Hematopoietic multipotent progenitor cell treated with erythropoietin and hydrocortisone succinate and interleukin-3 and kit ligand, for 15 days (in vitro differentiated cells): ENCODE measurements around the gene EN2.

Source experiments
- DNase-seq: peaks from one replicate; pipeline ENCODE4 v3.0.0-alpha.2; 2015; ENCODE audit warnings: low spot score

EN2 gene

DNA sequence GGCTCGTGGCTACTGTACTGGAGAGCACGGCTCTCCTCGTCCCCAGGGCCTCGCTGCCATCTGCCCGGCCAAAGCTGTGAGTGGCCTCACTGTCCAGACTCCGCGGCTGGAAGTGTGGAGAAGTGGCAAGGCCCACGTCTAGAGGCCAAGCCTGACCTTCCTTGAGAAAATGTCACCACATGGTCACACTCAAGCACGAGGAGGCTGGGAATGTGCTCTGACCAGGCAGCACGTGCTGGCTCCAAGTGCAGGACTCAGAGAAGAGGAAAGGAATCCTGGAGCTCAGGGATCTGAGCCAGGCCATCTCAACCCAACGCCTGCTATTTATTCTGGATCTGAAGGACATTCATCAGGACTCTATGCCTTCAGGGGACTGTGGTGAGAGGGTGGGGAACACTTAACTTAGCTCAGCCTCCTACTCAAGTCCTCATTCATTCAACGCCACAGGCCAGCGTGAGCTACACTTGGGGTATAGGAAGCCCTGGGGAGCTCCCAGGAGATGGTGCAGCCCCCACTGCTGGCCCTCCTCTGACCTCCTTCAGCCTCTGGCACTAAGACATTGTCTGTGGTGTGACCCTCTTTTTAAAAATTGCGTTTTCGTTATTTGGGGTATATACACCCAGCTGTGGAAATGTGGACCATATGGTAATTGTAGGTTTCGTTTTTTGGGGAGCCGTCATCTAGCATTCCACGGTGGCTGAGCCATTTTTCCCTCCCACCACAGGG, 29.0 kb downstream of the EN2 start:
- DNase-seq, result no peak

DNA sequence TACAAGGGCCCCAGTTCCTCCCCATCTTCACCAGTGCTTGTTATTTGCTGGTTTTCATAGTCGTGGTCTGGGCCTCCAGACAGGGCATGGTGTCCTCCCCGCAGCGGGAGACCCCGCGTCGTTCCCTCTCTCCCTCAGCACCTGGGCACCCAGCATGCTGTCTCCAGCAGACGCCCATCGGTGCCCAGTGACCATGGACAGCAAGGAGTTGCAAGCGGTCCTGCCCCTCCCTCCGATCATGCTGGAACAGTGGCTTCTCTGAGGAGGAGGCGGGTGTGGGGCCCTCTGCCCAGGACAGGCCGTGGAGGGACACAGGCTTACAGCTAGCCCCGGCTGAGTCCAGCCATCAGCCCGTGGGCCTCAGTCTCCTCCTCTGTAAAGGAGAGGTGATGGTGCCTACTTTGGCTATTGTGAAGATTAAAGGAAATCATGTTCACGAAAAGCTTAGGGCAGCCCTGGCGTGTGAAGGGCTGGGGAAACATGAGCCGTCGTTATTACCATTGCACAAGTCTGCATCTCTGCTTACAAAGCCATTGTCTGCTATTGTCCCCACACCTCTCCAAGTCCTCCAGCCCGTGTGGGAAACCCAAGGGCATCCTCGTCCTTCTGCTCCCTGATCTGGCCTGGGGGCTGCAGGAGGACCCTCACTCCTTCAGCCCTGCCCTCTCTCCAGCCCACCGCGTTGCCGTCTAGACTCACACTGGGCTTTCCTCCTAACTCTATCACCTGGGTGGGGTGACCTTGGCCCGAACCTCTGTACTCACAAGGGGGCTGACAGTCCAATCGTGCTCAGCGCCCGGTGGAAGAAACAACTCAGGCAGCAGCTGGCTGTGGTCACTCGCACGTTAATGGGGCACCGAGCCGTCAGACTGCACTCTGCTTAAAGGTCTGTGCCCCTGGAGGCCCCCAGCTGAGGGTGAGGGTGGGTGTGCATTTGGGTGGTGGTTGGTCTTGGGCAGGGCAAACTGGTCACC, 29.9 kb downstream of the EN2 start:
- no peak for DNase-seq

DNA sequence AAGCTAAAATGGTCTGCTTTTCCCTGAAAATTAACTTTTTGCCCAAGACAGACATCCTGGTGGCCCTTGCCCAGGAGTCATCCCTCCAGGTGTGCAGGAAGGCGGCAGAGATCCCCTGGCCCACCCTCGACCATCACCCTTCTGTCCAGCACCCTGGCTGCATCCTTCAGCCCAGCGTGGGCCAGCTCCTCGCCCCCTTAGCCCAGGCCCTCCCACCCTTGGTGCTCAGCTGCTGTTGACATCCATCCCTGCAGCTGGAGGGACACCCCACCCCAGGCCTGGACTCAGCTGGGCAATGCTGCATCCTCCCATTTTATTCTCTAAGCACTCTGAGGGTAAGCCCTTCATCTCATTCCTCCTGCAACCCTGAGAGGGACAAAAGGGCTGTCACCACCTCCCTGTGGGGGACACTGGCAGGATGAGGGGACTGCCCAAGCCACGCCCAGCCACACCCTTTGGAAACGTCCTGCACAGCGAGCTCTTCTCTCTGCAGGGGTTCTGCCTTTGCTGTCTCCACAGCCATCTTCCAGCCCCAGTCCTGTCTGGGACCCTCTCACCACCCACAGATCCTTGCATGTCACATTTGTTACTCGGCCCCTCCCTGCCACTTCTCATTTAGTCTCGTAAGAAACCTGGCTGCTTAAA, 30.7 kb downstream of the EN2 start:
- DNase-seq, result no peak

DNA sequence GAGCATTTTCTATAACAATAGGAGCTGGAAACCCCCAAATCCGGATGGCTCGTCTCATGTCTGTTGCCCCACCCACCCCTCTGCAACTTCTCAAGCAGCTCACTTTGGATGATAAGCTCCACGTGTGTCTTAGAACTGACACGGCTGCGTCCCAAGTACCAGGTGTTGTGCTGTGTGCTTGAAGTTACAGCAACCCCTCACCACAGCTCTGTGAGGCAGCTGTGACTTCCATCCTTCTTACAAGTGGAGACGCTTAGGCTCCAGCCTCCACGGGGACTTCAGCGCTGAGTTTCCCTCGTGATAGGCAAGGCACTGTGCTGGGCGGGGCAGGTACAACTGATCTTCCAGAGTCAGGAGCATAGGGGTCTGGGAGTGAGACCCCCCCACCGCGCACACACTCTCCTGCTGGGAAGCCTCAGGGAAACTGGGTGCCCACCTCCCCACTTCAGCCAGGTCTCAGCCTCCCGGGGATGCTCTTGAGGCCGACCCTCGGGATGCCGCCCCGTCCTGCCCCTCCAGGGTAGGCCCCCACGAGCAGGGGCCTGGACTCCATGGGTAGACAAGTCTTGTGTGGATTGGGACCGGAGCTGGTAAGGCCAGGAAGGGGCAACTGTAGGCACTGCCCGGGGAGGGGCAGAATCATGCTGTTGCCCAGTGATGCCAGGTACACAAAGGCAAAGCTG, 31.4 kb downstream of the EN2 start:
- no peak for DNase-seq

DNA sequence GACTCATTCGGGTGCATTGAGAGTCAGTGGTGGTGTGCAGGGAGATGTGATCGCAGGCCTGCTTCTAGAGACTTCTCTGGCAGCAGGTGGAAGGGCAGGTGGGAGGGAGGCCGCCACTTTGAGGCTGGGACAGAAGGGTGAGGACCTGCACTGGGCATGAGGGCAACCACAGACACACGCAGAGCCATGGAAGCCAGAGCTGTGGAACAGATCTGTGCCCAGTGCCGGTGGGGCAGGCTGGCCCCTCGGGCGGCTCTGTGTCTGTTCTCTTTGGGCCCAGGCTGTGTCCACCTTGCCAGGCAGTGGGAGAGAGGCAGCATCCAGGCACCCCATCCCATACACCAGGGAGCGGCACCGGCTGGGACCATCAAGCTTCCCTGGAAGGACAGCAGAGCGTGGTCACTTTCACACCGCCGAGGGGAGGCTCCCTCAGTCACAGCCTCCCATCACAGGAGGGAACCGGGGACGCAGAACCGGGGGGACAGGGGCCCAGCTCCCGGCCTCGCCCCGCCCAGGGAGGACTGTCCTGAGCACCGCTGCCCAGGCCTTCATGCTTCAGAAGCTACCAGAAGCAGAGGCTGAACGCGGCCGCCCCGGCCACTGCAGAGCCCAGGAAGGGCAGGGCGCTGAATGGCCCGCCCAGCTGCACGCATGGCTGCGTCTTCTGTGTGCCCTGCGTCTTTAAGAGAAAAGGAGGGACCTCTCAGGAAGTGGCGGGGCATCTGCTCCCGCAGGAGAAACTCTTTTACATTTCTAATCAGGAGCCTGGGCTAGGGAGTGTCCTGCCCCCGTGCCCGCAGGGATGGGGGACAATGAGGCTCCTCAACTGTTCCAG, 32.1 kb downstream of the EN2 start:
- no peak for DNase-seq

DNA sequence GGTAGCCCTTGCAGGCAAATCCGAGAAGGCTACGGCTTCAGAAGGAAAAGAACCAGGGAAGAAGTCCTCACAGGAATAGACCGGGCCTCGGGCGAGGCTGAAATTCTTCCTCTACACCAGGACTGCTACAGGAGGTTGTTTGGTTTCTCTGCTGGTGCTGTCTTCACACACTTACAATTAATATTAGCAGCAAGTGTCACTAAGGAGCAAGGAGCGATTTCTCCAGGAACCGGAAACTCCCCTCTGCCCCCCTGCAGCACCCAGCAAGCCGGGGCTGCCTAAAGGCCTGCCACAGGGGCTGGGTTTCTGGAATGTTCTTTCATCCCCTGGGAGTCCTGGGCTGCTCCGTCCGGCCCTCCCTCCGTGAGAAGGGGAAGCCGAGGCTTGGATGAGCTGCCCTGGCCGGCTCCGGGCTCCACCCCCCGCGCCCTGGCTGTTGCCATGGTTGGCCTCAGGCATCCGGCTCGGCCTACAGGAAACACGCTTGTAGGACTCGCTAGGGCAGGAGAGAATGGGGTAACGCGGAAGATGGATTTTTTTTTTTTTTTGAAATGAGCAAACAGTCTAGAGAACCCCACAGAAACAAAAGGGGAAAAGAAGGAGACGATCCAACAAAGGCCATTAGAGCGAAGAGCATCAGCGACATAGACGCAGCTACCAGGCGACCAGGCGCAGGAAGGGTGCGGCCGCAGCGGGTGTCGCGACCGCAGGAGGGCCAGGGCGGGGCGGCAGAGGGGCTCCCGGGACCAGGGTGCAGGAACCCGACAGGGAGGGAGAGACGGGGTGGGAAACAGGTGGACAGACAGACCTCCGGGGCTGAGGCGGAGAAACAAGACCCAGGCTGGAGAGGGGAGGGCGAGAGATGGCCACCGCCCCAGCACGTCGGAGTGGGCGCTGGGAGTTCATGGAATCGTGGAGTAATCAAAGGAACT, 33.0 kb downstream of the EN2 start:
- no peak for DNase-seq

DNA sequence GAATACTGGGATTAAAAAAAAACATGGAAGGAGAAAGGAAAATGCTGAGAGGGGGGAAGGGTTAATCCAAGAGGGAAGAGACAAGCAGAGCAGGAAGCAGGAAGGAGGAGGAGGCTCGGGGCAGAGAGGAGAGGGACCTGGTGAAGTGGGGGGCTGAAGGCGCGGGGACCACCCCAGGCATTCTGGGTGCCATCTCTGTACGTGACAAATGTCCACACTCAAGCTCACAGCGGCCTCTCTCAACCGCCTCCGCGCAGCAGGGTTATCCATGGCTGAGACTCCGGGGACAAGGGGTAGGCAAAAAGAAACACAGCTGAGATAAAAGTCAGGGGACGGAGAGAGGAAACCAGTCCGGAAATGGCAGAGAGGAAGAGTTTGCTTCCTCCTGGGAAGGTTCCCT, 33.9 kb downstream of the EN2 start:
- DNase-seq, result no peak

DNA sequence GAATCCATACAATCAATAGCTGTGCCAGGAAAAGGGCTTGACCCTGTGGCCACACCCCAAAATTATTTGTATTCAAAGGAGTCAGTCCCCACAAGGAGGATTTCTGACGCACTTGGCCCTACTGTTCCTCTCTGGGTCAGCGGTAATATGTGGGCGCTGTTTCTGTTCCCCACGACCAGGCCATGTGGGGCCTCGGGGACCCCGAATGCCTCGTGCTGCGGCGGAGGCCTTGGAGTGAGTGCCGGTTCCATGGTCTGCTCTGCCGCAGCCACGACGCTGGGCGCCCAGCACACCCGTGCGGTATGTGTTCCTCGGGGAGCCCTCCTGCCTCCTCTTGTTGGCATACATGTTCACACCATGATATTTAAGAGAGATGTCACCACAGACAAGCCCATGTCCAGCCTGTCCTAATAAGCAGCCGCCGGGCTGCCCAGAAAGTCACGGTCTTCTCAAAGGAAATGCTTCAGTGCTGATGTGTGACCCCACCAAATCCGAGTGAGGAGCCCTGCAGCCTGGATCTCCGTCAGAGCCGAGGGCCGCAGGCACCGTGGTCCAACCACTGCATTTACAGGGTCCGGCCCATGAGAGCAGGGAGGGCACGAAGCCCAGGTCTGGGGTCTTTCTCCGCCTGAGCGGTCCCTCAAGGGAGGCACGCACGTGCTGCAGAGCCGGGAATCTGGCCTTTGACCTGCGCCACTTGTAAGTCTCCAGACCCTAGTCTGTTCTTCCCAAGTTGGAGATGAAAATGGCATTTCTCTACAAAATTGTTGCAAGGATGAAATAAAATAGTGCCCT, 36.0 kb downstream of the EN2 start:
- no peak for DNase-seq

DNA sequence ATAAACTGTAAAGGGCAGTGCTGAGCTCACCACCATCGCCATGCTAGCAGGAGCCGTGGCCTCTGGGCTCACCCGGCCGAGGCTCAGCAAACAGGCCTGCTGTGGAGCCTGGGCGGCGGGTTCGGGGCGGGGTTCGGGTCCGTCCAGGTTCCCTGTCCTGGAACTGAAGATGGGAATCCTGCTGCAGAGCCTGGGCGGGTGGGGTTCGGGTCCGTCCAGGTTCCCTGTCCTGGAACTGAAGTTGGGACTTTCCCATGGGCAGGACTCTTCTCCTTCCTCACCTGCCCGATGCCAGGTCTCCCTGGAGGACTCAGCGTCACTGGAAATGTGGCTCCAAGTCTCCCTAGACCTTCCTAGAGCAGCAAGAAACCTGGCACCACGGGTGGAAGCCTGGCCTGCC, 36.6 kb downstream of the EN2 start:
- no peak for DNase-seq

DNA sequence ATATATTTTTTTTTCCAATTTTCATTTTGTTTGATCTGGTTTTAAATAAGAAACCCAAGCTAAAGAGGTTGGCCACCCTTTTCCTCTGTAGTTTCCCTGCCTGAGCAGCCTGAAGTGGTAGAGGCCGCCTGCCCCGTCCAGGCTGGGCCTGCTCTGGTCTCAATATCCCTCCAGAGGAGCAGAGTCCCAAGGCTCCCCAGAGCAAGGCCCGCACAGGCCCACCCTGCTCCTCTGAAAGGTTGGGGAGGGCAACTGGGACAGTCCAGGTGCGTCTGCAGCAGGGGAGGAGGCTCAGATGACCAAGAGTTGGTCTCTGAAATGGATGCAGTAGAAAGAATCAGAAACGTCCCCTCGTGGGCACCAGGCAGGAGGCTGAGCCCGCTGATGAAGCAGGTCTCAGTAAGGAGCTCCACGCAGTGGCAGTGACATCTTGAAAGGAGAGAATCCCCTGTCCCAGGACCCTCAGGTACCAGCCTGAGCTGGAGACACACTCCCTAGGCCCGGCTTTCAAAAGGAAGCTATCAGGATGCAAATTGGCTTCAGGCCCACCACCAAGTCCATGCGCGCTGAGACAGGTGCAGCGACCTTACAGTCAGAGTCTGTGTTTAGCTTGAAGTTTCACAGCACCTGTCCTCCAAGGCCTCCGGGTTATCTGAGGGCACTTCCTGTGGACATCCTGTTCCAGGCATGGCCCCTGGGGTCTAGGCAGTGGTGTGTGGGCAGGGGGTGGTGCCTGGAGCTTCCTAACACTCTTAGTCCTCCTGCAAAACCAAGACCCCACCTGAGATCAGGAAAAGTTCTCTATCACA, 37.7 kb downstream of the EN2 start:
- DNase-seq, result no peak

DNA sequence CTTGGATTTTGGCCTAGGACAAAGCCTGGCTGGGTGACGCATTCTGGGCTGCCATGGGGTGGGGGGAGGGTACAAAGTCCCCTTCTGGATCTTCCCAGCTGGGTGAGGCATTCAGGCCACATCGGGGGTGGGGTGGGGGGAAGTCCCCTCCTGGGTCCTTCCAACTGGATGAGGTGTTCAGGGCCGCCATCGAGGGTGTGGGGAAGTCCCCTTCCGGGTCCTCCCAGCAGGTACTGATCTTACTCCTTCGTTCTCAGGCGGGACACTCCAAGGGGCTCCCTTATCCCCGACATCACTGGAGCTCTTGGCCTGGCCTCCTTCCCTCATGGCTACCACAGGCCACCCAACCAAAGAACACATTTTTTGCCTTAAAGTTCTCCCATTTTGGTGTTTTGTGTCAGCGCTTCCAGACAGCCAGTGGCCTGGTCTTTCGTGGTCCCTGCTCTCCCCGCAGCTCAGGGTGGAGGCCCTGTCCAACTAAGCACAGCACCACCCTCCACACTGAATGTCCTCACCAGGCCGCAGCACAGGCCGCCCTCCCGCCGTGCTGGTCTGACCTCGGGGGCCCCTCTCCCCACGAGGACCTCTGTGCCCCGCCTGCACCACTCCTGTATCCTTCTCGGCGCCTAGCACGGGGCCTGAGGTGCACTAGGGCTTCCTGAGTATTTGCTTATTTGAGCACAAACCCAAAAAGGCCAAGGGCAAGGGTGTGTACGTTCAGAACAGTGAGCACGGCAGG, 38.5 kb downstream of the EN2 start:
- DNase-seq, result no peak

DNA sequence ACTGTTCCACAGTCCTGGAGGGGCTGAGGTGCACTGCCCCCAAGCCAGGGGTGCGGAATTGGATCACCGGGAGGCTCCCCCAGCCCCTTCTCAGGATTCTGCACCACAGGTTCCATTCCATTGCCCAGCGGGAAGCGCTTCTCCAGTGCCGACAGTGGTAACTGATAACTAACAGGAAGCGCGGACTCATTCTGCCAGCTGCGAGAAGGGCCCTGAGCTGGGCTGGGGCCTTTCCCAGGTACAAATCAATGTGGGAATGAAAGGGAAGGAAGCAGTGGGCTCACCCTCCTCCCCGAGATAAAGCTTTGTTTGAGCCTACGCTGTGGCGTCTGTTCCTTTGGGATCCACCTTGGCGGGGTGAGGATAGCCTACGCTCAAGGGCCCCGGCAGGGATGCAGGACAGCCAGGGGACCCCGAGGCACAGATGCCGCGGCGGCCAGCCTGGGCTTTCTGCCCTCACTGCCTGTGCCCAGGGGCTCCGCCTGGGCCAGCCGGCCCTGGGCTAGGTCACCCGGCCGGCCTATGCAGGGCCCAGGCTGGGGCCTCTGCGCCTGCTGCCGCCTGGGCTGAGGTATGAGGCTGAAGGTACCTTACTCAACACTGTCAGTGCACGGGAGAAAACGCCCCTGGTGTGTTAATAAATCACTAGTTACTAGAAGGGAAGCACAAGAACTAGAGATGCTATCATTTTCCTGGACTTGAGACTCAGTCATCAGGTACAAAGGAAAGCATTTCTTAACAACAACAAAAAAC, 39.4 kb downstream of the EN2 start:
- no peak for DNase-seq

DNA sequence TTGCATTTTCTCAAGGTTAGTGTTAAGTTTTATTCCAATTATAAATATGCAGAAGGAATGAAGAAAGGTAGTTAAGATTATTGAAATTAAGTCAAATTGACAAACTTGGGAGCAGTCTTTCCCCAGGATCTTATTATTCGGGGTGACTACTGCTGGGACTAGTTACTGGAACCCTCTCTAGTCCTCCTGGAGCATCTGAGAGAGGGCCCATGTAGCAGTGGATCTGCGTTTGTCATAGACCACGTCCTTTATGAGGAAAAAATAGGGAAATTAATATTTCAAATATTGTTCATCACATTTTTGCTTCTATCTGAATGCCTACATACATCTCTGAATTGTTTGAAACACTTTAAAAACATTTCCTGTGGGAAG, 47.5 kb downstream of the EN2 start:
- DNase-seq, result no peak

DNA sequence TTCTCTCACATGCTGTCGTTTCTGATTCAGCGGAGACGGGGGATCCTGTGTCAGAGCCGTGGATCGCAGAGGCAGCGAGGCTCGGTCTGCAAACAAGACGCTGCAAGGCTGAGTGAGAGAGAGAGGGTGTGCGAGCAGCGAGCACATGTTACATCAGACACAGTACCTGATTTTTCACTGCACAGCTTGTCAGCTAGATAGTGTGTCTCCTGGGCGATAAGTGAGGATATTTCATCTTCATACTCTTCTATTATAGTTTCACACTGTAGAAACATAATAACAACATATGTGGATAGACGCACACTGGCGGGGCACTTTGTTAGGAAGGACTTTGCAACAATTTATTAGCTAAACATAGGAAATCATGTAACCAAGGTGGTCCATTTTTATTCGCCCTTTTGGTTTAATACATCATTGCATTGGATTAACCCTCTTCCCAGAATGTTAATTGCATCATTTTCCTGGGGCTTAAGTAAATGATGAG, 49.0 kb downstream of the EN2 start:
- no peak for DNase-seq

DNA sequence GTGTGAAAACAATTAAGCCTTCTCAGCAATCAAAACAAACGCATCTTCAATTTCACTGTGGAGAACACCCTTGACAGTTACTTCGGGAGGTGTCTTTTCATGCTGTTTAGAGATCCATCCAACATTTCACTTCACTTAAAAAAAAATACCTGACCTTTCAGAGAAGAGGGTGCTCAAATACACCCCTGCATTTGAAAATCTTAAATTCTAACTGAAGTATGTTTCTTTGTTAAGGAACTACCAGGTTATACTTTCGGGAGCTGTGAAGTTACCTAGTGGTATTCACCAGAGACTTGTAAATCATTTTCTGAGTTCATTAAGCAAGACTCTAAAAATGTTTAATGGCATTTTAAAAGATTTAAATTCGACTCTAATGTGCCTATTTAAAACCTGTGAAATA, 49.6 kb downstream of the EN2 start:
- no peak for DNase-seq

DNA sequence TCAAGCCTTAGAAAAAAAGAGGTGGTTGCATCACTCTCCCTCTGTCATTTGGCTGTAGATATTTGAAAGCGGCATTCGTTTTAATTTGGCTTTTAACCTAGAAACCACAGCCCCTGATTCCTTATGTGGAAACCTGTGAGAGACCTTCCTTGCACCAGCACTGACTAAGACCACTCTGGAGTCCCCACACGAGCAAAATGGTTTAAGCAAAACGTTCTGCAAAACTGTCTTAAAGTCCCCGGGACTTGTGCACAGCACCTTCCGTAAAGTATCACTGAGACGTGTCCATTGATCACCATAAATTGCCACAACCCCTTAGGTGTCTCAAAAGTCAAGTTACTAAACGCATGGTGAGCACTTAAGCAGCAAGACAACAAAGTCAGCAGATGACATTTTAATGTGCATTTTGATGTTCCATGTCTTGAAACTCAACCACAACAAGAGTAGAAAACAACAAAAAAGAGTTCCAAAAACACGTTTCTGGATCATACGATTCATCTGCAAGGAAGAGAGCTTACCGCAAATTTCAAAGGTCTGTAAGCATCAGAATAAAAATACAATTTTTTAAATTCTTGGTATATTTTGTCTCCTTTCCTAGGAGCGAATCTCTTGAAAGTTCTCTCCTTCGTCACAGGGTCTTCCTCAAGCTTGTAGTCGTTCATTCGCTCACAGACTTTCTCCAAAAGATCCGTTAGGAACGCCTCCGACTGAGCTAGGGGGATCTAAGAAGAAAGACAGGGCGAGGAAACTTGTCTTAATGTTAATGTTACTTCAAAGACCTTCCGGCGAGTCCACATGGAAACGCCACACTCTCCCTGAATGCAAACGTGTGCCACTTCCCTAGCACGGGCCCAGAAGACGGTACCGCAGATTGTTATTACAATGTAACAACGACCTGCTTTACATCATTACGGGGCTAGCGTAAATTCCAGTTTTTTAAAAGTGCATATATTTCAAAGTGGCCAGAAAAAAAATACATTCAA, 50.7 kb downstream of the EN2 start:
- DNase-seq, result no peak
